ENCODE measurements around the gene PLCG2. TPM values are rescaled to one million over a fixed set of nuclear protein-coding genes. Genes with fewer than 3 reads are reported as not detected.

PLCG2 gene
- 3.4 to 5.0 TPM (median 3.9 TPM) in 5 replicates for total RNA-seq (2022; extraction: Qiagen RNA extraction; ENCODE audit: low read depth)

DNA sequence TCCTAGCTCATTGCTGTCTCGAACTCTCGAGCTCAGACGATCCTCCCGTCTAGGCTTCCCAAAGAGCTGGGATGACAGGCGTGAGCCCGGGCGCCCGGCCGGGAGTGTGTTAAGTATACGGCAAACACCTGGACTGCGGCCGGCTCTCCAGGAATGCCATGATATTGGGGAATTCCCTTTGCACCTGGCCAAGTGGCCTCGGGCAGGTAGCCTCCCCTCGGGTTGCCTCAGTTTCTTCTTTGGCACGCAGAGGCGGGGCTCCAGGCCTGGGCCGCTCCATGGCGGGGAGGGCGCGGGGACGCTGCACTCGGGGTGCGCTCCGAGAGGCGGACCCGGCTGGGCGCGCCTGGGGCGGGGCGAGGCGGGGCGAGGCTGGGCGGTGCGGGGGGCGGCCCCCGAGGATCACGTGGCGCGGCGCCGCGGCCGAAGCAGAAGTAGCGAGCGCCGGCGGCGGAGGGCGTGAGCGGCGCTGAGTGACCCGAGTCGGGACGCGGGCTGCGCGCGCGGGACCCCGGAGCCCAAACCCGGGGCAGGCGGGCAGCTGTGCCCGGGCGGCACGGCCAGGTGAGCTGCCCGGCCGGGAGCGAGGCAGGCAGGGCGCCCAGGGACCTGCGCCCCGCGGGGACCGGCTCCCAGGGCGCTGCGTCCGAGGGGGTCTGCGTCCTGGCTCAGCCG is at the start of gene PLCG2:
PLCG2 (plus strand) TSS at position 431 of the 675 bp plus-strand sequence. CDS start 6,699 bp downstream, outside the sequence.

DNA sequence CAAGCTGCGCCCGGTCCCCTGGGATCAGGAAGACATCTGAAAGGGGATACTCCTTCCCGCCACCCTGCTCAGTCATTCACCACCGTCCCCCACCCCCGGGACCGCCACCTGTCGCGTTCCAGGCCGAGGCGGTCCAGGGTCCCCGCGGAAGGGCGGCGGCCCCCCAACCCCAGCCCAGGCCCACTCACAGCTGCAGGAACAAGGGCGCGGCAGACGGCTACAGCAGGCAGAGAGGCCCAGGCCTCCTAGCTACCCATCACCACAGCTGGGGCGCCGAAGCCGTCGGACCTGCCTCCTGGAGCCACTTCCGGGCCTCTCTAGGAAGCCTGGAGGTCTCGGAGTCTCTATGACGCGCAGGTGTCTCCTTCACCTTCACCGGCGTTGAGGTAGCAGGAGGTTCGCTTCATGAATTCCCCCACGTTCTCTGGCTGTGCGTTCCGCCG is 232.1 kb downstream of the PLCG2 start, which contains the start of gene SDR42E1:
SDR42E1 (minus strand) TSS at position 272 of the 443 bp plus-strand sequence. CDS start 10,612 bp downstream, outside the sequence.

Other genes starting within 250 kb of the PLCG2 start
- gene SDR42E1, start 232.2 kb downstream of the PLCG2 start, total RNA-seq (2022; extraction: Qiagen RNA extraction; ENCODE audit: low read depth): 1.1 to 2.3 TPM (median 1.4 TPM) in 5 replicates

Measured in A549 treated with CpdA at 1 μM for 4 hours (cell line).